Ureter (tissue), 1 donor: ENCODE results near the gene SLC35E4. TPM values are rescaled to one million over a fixed set of nuclear protein-coding genes. Genes with fewer than 3 reads are reported as not detected.
"Not testable (repeated sequence)": the region's sequence is repeated elsewhere in the genome, so short reads cannot be mapped to it uniquely, and the experiment has no call there.

Source experiments
- DNase-seq: peaks from one replicate; pipeline ENCODE4 v3.0.0-alpha.2; 2020; ENCODE audit warnings: low spot score
- total RNA-seq: library from RNA; stranded (reverse); gene quantifications from one replicate; pipeline ENCODE4 v1.2.4, GENCODE V29; 2023
- donor health status: DM: yes; HTN: yes; CAD: no.

The SLC35E4 gene
- total RNA-seq, 1 donor from 2014 or later: 3.9 TPM

GRCh38 chr22:30611197-30611596 is 24.4 kb upstream of the SLC35E4 start:
- DNase-seq: no peak

GRCh38 chr22:30612789-30613188 is 22.8 kb upstream of the SLC35E4 start:
- DNase-seq: no peak

- no peak for DNase-seq
Observed at GRCh38 chr22:30614268-30614667, 21.3 kb upstream of the SLC35E4 start.

- no peak for DNase-seq
Observed at GRCh38 chr22:30614879-30615278, 20.7 kb upstream of the SLC35E4 start.

DNA sequence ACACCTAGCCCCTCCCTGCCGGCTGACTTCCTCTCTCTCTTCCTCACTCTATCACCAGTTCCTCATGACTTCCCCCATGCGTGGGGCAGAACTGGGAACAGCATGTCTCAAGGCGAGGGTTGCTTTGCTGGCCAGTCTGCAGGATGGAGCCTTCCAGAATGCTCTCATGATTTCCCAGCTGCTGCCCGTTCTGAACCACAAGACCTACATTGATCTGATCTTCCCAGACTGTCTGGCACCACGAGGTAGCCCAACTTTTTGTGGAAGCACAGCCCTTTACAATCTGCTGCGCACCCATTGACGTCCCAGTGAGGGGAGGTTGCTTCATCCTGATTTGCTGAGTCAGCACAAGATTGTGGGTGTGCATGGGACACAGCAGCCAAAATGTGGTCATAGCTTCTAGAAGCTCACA is 20.0 kb upstream of the SLC35E4 start:
- DNase-seq: no peak

- no peak for DNase-seq
Observed at GRCh38 chr22:30617819-30618218, 17.8 kb upstream of the SLC35E4 start.

DNA sequence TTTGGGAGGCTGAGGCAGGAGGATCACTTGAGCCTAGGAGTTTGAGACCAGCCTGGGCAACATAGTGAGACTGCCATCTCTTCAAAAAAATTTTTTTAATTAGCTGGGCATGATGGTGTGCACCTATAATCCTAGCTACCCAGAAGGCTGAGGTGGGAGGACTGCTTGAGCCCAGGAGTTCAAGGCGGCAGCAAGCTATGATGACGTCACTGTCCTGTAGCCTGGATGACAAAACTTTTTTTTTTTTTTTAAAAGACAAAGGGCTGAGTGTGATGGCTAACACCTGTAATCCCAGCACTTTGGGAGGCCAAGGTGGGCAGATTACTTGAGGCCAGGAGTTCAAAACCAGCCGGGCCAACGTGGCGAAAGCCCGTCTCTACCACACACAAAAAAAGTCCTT is 15.7 kb upstream of the SLC35E4 start:
- DNase-seq: not testable (repeated sequence)

- DNase-seq: no peak
Observed at GRCh38 chr22:30626413-30626812, 9.2 kb upstream of the SLC35E4 start.

DNA sequence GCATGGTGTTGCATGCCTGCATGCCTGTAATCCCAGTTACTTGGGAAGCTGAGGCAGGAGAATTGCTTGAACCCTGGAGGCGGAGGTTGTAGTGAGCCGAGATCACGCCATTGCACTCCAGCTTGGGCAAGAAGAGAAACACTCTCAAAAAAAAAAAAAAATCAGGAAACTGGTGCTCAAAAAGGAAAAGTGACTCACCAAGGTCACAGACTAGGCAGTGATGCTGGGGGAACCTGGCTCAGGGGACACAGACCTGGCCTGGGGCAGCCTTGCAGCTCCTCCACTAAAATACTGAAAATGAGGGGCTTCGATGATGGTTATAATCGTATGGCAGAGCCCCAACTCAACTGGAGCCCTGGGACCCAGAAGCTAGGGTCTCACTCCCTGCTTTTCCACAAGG is 8.1 kb upstream of the SLC35E4 start:
- no peak for DNase-seq

DNA sequence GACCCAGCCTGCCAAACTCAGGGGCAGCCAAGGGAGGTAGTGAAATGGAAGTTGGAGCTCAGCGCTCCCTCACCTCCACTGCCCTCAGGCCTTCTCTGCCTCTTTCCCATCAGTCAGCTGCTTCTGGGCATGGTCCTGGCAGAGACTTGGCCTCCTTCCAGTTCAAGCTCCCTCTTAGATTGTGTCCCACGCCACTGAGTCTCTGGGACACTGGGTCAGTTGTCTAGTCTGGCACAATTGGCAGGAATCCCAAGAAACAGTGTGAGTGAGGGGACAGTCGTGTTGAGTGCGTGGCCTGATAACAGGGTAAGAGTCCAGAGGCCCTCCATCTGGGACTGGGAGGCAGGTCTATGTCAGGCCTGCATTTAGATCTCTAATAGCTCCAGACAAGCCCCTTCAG is 7.1 kb upstream of the SLC35E4 start:
- DNase-seq: no peak

- not testable (repeated sequence) for DNase-seq
Observed at GRCh38 chr22:30631469-30631868, 4.1 kb upstream of the SLC35E4 start.

GRCh38 chr22:30634471-30635233 is 929 bp upstream of the SLC35E4 start:
- peak; percentile 90 for DNase-seq

DNA sequence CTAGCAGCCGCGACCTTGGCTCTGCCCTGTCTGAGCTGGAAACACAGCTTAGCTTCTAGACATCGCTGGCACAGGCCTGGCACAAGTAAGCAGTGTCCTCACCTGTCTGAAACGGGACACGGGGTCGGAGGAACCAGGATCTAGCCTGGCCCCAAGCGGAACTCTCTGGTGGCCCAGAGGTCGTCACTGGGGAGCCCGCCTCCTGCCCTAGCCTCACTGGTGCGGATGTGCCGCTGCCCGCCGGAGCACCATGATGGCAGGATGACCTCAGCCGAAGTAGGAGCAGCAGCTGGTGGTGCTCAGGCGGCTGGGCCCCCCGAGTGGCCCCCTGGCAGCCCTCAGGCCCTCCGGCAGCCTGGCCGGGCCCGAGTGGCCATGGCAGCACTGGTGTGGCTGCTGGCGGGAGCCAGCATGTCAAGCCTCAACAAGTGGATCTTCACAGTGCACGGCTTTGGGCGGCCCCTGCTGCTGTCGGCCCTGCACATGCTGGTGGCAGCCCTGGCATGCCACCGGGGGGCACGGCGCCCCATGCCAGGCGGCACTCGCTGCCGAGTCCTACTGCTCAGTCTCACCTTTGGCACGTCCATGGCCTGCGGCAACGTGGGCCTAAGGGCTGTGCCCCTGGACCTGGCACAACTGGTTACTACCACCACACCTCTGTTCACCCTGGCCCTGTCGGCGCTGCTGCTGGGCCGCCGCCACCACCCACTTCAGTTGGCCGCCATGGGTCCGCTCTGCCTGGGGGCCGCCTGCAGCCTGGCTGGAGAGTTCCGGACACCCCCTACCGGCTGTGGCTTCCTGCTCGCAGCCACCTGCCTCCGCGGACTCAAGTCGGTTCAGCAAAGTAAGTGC is 871 bp downstream of the SLC35E4 start:
- DNase-seq: peak; percentile 55

DNA sequence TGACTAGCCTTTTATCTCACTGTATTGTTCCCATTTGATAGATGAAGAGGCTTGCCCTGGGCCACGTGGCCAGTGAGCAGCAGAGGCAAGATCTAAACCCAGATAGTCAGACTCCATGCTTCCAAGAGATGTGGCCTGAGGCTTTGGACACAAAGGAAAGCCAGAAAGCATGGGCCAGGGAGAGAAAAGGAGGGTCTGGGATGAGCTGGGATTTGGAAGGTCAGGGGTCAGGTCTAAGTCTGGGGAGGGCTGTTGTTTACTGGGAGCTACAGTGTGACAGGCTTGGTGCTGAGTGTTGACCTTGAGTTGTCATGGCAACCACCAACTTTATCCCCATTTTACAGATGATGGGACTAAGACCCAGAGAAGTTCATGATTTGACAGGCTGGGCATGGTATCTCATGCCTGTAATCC is 2.1 kb downstream of the SLC35E4 start:
- DNase-seq: no peak

- DNase-seq: no peak
Observed at GRCh38 chr22:30640361-30640760, 4.8 kb downstream of the SLC35E4 start.

DNA sequence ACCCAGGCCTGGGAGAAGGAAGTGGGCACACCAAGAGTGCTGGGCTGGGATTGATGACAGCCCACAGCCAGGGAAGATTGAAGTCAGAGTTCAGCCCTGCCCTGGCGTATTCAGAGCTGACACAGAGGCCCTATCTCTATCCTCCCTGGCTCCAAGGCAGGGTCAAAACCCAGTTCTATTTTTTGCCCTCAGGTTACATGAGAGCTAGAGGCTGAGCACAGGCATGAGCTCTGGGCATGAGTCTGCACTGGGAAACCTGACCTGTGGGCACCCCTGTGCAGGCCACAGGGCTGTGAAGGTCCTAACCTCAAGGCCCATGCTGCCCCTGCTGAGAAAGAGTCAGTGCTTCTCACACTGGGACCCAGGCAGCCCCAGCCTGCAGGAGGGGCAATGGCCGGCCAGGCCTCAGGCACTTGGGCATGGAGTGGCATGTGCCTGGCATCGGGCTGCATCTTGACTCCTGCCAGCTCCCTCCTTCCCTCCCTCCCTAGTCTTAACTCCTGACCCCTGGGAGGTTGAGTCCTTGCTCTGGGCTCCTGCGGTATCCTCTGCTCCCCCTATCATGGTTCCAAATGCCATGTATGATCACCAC is 5.4 kb downstream of the SLC35E4 start:
- DNase-seq: no peak

GRCh38 chr22:30643055-30643875 is 7.7 kb downstream of the SLC35E4 start:
- DNase-seq: no peak

DNA sequence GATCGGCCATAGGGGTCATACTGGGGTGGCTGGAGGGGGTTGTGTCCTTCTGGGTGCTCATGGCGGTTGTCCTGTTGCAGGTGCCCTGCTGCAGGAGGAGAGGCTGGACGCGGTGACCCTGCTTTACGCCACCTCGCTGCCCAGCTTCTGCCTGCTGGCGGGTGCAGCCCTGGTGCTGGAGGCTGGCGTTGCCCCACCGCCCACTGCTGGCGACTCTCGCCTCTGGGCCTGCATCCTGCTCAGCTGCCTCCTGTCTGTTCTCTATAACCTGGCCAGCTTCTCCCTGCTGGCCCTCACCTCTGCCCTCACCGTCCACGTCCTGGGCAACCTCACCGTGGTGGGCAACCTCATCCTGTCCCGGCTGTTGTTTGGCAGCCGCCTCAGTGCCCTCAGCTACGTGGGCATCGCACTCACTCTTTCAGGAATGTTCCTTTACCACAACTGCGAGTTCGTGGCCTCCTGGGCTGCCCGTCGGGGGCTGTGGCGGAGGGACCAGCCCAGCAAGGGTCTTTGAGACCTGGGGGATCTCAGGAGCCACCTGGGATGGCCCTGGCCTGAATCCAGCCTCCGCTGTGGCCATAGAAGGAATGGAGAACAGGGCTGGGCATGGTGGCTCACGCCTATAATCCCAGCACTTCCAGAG is 11.1 kb downstream of the SLC35E4 start:
- no peak for DNase-seq

GRCh38 chr22:30647536-30647935 is 12.0 kb downstream of the SLC35E4 start:
- no peak for DNase-seq

DNA sequence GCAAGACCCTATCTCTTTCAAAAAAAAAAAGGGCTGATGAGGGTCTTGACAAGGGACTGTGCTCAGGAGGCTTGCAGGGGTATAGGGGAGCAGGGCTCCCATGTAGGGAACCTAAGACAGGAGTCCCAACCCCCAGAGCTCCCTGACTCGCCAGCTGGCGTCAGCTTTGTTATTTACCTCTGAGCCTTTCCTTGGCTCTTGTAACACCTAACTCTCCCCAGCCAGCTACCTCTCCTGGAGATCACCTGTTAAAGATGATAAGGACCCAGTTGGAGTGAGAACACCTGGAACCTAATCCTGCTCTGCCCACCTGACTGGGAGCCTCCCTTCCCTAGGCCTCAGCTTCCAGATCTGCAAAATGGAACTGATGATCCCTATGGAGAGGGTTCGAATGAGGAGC is 13.2 kb downstream of the SLC35E4 start:
- no peak for DNase-seq

DNA sequence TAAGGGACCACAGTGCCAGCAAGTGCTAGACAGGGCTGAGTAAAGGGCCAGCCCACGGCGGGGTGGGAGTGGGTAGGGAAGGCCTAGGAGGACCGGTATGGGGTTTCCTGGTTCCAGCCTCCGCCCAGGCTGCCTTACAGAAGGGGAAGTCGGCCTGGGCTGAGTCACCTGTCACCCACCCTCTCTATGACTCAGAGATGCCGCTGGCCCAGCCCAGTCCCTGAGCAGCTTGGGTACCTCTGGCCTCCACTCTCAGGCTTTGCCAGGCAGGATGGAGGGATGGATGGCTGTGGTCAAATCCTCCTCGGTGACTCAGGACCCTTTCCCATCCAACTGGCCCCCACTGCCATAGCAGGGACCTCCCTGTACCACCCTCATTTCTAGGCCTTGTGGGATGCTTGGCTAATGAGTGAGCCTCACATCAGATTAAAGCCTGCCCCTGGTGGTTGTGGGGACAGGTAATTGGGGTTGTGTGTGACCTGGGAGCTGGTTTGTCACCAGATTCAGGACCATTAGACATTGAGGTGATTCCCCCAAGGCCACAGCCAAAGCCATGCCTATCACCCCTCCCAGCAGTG is 13.9 kb downstream of the SLC35E4 start:
- peak; percentile 87 for DNase-seq
